ENCODE measurements around the gene ZBTB38. TPM values are rescaled to one million over a fixed set of nuclear protein-coding genes. Genes with fewer than 3 reads are reported as not detected.

Gene ZBTB38
- total RNA-seq, 1 donor from 2014 or later, result 25.8 TPM

DNA sequence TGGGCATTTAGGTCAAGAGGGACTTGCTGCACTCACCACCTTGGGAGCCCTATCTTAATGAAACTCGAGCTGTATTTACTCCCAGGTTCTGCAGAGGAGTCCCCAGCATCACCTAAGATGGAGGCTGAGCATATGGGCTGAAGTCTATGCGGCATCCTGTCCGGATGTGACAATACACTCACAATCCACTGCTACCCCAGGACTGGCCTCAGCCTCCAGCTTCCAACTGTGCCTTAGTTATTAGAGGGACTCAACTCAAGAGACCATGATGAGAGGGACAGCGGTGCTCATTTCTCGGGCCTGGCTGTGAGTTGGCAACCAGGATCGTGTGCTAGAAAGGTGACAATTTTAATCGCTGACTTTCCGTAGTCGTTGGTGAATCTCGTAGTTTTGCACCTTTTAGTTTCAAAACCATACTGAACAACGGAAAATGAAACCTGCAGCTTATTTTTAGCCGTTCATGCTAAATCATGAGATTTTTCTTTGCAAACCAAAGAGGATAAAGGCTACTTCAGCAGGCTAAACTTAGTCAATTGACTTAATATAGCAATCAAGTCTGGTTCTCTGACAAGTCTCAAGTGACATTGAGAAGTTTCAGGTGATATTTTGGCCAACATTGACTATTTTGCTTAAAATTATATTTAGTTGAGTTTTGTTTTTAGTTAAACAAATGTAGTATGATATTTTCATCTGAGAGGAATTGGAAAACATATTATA, 11.1 kb downstream of the ZBTB38 start:
- H3K27ac Mint-ChIP-seq, result no peak overlapping the region
- peaks cover 15% of the 10 kb centered on the region for H3K4me1 Mint-ChIP-seq (ENCODE audit: low read depth)
- H3K9me3 Mint-ChIP-seq (ENCODE audit: low read depth), result no peaks in the 10 kb centered on the region
- H3K27me3 Mint-ChIP-seq, result peaks cover 3% of the 10 kb centered on the region
- peaks cover 5% of the 10 kb centered on the region for H3K36me3 Mint-ChIP-seq (ENCODE audit: insufficient read depth)
- no peak for DNase-seq (ENCODE audit: low spot score, unreplicated experiment)
- TF ChIP-seq, protein P1, sequence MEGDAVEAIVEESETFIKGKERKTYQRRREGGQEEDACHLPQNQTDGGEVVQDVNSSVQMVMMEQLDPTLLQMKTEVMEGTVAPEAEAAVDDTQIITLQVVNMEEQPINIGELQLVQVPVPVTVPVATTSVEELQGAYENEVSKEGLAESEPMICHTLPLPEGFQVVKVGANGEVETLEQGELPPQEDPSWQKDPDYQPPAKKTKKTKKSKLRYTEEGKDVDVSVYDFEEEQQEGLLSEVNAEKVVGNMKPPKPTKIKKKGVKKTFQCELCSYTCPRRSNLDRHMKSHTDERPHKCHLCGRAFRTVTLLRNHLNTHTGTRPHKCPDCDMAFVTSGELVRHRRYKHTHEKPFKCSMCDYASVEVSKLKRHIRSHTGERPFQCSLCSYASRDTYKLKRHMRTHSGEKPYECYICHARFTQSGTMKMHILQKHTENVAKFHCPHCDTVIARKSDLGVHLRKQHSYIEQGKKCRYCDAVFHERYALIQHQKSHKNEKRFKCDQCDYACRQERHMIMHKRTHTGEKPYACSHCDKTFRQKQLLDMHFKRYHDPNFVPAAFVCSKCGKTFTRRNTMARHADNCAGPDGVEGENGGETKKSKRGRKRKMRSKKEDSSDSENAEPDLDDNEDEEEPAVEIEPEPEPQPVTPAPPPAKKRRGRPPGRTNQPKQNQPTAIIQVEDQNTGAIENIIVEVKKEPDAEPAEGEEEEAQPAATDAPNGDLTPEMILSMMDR (IDR thresholded peaks at IDR 0.05; ENCODE audit: unreplicated experiment), result no peak
- H3K4me3 Mint-ChIP-seq (ENCODE audit: low read depth), result no peak overlapping the region

DNA sequence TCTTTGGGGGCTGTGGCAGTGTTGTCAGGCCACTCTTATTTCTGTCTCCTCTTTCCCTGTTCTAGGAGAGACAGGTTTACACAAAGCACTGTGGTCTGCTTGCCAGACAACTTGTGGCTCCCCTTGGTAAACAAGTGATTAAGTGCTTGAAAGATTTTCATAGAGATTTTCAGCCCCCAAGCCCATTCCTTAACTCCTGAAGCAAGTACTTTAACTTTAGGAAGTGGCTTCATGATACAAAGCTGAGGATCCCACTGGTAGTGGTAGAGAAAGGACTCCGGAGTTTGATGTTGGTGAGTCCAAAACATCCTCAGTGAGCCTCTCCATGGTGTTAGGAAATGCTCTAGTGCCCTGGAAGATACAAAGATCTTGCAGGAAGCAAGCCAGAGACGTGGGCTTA, 12.0 kb downstream of the ZBTB38 start:
- Mint-ChIP-seq H3K4me3 (ENCODE audit: low read depth) (no peak overlapping the region), H3K9me3 (ENCODE audit: low read depth) (no peaks in the 10 kb centered on the region), H3K27me3 (peaks cover 3% of the 10 kb centered on the region), H3K27ac (no peak overlapping the region), H3K36me3 (ENCODE audit: insufficient read depth) (peaks cover 5% of the 10 kb centered on the region), H3K4me1 (ENCODE audit: low read depth) (peaks cover 17% of the 10 kb centered on the region)
- TF ChIP-seq, protein P1 (IDR thresholded peaks at IDR 0.05; ENCODE audit: unreplicated experiment), result no peak
- no peak for DNase-seq (ENCODE audit: low spot score, unreplicated experiment)

DNA sequence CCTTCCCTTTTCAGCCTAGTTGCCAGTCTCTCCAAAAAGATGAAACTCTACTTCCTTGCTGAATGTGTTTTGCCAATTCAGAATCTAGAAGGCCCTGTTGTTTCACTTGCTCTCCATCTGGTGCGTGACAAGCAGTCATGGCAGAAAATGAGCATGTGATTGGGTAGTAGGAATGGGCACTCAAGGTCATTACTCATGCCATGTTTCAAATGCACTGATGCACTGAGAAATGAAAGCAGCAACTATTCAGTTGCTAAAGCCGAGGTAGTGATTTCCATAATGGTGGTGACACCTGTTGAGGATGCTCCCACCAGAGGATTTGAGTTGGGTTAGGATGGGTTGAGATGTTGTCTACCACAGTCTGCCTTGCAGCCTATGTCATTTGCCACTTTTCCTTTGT, 12.7 kb downstream of the ZBTB38 start:
- no peak for DNase-seq (ENCODE audit: low spot score, unreplicated experiment)
- Mint-ChIP-seq H3K27ac (no peak overlapping the region), H3K9me3 (ENCODE audit: low read depth) (no peaks in the 10 kb centered on the region), H3K27me3 (no peaks in the 10 kb centered on the region), H3K4me1 (ENCODE audit: low read depth) (peaks cover 17% of the 10 kb centered on the region), H3K4me3 (ENCODE audit: low read depth) (no peak overlapping the region), H3K36me3 (ENCODE audit: insufficient read depth) (peaks cover 4% of the 10 kb centered on the region)
- TF ChIP-seq, protein P1 (IDR thresholded peaks at IDR 0.05; ENCODE audit: unreplicated experiment), result no peak

DNA sequence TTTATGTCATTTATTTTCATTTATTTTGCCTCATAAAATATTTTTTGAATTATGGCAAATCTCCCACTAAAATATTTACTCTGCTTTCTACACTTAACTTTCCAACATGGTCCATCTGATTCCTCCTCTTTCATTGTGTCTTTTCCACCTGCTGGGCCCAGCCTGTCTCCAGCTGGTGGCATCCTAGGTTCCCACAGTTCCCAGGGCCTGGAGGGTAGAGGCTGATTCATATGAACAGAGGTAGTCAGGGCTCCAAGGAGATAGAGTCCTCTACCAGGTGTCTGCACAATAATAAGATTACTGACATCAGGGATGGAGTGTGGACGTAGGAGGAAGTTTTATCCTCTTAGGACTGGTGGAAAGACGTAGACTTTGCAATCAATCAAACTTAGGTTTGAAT, 14.3 kb downstream of the ZBTB38 start:
- H3K9me3 Mint-ChIP-seq (ENCODE audit: low read depth), result no peaks in the 10 kb centered on the region
- peaks cover 20% of the 10 kb centered on the region for H3K4me1 Mint-ChIP-seq (ENCODE audit: low read depth)
- H3K27me3 Mint-ChIP-seq, result no peaks in the 10 kb centered on the region
- no peak overlapping the region for H3K4me3 Mint-ChIP-seq (ENCODE audit: low read depth)
- DNase-seq (ENCODE audit: low spot score, unreplicated experiment), result no peak
- no peak overlapping the region for H3K27ac Mint-ChIP-seq
- H3K36me3 Mint-ChIP-seq (ENCODE audit: insufficient read depth), result peaks cover 1% of the 10 kb centered on the region
- TF ChIP-seq, protein P1 (IDR thresholded peaks at IDR 0.05; ENCODE audit: unreplicated experiment), result no peak

DNA sequence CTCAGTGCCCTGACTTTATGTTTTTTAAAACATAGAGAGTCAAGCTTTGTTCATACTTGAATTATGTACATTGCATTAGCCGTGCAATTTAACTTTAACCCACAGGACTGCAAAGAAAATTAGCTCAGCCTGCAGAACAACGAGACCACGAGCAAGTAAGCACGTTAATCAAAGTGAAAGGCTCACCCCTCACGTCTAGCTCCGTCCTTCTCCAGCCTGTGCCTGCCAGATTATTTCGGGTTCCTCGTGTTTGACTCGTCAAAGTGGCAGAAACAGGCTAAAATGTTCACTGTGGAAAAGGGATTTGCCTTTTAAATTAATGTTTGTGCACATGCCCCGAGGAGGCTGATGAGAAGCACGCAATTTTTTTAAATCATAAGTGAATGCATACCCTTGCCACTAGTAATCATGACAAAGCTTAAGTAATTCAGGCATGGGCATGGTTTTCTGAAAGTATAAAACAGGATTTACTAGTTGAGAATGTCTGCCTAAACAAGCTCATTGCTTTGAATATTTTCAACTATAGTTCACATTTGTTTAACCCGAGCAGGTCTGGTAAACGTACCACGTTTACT, 15.3 kb downstream of the ZBTB38 start:
- Mint-ChIP-seq H3K27me3 (no peaks in the 10 kb centered on the region), H3K27ac (no peak overlapping the region), H3K36me3 (ENCODE audit: insufficient read depth) (peaks cover 1% of the 10 kb centered on the region), H3K9me3 (ENCODE audit: low read depth) (no peaks in the 10 kb centered on the region), H3K4me3 (ENCODE audit: low read depth) (no peak overlapping the region), H3K4me1 (ENCODE audit: low read depth) (peaks cover 21% of the 10 kb centered on the region)
- DNase-seq (ENCODE audit: low spot score, unreplicated experiment), result no peak
- TF ChIP-seq, protein P1 (IDR thresholded peaks at IDR 0.05; ENCODE audit: unreplicated experiment), result no peak

Data from progenitor cell of endocrine pancreas (in vitro differentiated cells).